Measurements from ENCODE around the gene ST7.

ST7 gene

DNA sequence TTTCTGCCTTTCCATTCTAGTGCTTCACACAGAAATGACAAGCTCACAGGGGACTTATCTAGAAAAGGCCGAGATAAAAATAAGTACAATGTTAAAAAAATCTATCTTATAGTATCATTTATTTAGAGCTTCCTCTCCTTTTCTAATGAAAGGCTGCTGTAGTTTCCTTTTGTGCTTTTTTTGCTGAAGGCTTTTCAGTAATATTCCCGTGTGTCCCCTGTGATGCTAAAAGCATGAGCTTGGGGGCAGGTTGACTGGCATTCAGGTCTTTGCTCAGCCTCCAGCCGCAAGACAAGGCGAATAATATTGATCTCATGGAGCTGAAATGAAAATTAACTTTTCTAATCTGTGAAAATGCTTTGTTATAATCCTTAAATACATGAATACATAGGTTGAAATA lies 143.0 kb downstream of the ST7 start:
- DNase-seq (ENCODE audit: low read depth), result no peak

DNA sequence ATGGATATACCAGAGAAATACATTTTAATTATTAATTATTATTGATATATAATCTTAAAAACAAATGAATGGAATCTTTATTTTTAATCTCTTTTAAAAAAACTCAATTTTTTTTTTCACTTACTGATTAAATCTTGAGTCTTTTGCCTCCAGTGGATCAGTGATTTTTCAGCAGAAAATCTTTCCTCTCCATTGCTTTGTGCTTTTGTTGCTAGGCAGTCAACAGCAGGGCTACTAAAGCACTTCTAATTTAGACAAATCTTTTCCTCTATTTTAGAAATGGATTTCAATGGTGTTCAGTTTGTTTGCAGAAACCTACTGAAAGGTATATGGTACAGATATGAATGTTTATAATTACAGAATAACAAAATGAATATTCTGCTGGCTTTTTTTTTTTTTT lies 143.6 kb downstream of the ST7 start:
- no peak for DNase-seq (ENCODE audit: low read depth)
- TF ChIP-seq, protein P1, sequence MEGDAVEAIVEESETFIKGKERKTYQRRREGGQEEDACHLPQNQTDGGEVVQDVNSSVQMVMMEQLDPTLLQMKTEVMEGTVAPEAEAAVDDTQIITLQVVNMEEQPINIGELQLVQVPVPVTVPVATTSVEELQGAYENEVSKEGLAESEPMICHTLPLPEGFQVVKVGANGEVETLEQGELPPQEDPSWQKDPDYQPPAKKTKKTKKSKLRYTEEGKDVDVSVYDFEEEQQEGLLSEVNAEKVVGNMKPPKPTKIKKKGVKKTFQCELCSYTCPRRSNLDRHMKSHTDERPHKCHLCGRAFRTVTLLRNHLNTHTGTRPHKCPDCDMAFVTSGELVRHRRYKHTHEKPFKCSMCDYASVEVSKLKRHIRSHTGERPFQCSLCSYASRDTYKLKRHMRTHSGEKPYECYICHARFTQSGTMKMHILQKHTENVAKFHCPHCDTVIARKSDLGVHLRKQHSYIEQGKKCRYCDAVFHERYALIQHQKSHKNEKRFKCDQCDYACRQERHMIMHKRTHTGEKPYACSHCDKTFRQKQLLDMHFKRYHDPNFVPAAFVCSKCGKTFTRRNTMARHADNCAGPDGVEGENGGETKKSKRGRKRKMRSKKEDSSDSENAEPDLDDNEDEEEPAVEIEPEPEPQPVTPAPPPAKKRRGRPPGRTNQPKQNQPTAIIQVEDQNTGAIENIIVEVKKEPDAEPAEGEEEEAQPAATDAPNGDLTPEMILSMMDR (IDR thresholded peaks at IDR 0.05; ENCODE audit: insufficient read depth, low read depth, low read length, missing control alignments), result no peak
- no peak overlapping the region for H3K4me3 ChIP-seq (ENCODE audit: low read length)

More for the DNA sequence above, 143.0 kb downstream of the ST7 start:
- TF ChIP-seq, protein P1 (IDR thresholded peaks at IDR 0.05; ENCODE audit: insufficient read depth, low read depth, low read length, missing control alignments), result no peak
- H3K4me3 ChIP-seq (ENCODE audit: low read length), result no peak overlapping the region

DNA sequence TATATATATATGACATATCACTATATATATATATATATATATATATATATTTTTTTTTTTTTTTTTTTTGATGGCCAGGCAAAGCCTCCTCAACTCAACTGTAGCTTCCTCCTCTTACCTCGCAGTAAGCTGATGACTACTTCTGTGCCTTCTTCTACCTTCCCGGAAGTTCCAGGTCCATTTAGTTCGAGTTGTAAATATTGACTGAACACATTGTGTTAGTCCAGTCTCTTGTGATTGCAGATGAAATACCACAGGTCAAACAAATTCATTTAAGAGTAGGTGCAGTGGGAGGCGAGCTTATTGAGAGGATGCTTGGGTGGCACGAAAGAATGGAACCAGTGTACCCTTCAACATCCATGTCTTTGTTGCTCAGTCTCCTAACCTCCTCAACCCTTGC lies 144.6 kb downstream of the ST7 start:
- DNase-seq (ENCODE audit: low read depth), result no peak
- no peak overlapping the region for H3K4me3 ChIP-seq (ENCODE audit: low read length)
- TF ChIP-seq, protein P1 (IDR thresholded peaks at IDR 0.05; ENCODE audit: insufficient read depth, low read depth, low read length, missing control alignments), result no peak

DNA sequence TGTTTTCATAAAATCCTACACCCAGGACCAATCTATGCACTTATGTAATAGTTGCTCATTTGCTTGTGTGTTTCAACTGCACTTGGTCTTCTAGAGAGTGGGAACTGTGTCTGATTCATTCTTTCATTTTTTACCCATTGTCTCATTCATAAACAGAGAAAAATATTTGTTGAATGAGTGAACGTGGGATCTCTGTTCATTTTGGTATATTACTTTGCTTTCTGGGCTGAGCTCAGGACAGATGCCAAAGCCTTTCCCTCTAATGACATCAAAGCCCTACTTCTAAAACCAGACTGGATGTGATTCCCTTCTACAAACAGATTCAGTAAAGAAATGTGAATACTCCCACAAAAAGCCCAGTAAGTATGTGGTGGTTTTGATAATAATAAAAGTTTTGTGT lies 145.2 kb downstream of the ST7 start:
- DNase-seq (ENCODE audit: low read depth), result peak; percentile 79
- TF ChIP-seq, protein P1 (IDR thresholded peaks at IDR 0.05; ENCODE audit: insufficient read depth, low read depth, low read length, missing control alignments), result no peak
- no peak overlapping the region for H3K4me3 ChIP-seq (ENCODE audit: low read length)

DNA sequence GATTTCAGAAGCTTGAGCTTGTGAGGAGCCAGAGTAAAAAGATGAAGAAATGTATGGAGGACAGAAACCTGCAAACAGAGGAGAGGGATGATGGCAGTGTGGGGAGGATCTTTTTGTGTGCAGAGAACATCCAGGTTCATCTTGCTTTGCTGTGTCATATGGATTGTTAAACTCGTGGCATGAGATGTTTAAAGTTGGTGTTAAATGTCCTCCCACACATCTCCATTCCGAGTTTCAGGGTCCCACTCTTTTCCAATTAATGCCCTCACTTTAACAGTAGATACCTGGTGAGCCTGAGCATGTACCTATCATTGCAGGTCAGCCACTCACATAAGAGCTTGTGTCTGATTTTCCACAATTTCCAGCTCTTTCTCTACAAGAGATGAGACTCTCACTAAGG lies 147.7 kb downstream of the ST7 start:
- no peak for DNase-seq (ENCODE audit: low read depth)
- TF ChIP-seq, protein P1 (IDR thresholded peaks at IDR 0.05; ENCODE audit: insufficient read depth, low read depth, low read length, missing control alignments), result no peak
- H3K4me3 ChIP-seq (ENCODE audit: low read length), result no peak overlapping the region

DNA sequence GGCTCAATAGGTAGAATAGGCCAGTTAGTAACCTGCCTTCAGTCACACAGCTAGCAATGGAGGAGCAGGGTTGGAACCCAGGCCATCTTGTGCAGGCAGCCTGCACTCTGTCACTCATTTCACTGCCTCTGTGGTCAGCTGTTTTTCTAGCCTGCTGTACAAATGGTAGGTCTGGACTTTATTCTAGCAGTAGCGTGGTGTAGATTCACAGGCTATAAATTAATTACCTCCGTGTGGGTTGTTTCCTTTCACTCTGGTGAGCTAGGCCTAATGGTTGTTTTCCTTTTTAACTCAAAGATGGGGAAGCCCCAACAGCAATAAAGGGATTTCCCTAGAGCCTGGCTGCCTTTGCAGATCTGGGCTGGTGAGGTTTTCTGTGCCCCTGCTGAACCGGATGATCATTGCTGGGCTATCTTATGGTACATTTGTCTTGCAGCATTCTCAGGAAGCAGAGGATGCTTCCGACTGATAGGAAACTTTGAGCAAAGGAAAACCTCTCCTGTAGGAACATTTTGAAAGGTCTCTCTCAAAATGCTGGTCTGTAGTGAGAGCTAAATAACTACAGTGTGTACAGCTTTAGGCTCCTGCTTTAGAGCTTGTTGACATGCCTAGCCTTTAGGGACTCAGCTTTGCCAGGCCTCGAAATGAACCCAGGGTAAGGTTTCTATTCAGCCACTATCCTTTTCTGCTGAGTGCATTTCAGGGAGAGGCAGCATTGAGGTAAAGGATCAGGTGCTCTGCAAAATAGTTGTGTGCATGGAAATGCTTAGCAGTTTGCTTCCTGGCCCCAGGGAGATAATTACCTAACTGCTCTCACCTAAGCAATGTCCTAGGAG lies 157.4 kb downstream of the ST7 start:
- DNase-seq (ENCODE audit: low read depth), result no peak
- H3K4me3 ChIP-seq (ENCODE audit: low read length), result no peak overlapping the region
- TF ChIP-seq, protein P1 (IDR thresholded peaks at IDR 0.05; ENCODE audit: insufficient read depth, low read depth, low read length, missing control alignments), result no peak

DNA sequence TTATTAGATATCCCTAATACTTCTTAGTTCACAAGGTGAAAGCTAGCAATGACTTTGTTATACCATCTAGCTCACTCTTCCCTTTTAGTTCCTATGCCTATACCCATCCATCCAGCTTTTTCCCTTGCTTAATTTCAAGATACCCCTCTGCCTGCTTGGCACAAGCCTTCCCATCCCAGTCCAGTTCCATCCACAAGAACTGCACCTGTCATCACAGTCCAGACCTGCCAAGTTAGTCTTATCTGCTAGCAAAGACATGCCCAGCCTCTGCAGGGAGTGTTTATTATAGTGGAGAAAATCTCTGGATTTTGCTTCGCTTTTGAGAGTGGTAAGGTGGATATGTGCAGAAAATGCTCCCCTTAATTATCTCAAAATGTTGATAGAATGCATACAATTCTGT lies 158.2 kb downstream of the ST7 start:
- no peak overlapping the region for H3K4me3 ChIP-seq (ENCODE audit: low read length)
- no peak for DNase-seq (ENCODE audit: low read depth)
- TF ChIP-seq, protein P1 (IDR thresholded peaks at IDR 0.05; ENCODE audit: insufficient read depth, low read depth, low read length, missing control alignments), result no peak

Data from epithelial cell of esophagus (primary cell).